H1 (cell line): ENCODE measurements around the gene CREB3L4.
A peak's percentile ranks its signal among the peaks of the same experiment; 100 is the strongest.

Experiments used
- HDAC2 ChIP-seq, 2 experiments: fragments of 300-600 bp in 1 of 2; sonication (generic) in 1 of 2; IDR thresholded peaks; 2 replicates each; pipeline ENCODE4 v1.6.1; 2011 to 2012; ENCODE audit warnings: low read depth in 2 of 2, low read length in 2 of 2, mild to moderate bottlenecking in 2 of 2, moderate library complexity in 2 of 2, borderline replicate concordance in 1 of 2, inconsistent platforms in 1 of 2
- JUND ChIP-seq: IDR thresholded peaks from 2 replicates; pipeline ENCODE4 v1.6.1; 2011; ENCODE audit warnings: mild to moderate bottlenecking, improper control_type of control experiment, low read length
- POLR2A ChIP-seq, 2 experiments: IDR thresholded peaks; 1 replicate in 1 of 2; 2 replicates in 1 of 2; pipeline ENCODE4 v1.6.1; 2011; ENCODE audit warnings: low read depth in 2 of 2, low read length in 2 of 2, mild to moderate bottlenecking in 2 of 2; ENCODE audit errors: control extremely low read depth in 1 of 2
- ZNF274 ChIP-seq: IDR thresholded peaks from 2 replicates; pipeline ENCODE4 v1.7.0; 2012; ENCODE audit warnings: low read length, borderline replicate concordance; ENCODE audit errors: extremely low read depth
- TF ChIP-seq, protein P1 (sequence below), 3 experiments: IDR thresholded peaks; 1 replicate in 2 of 3; 2 replicates in 1 of 3; pipeline versions ENCODE4 v1.5.1 to v1.6.1; 2011; ENCODE audit warnings: low read length in 3 of 3, mild to moderate bottlenecking in 3 of 3, inconsistent platforms in 2 of 3, low read depth in 1 of 3, moderate library complexity in 1 of 3; ENCODE audit not compliant: insufficient read depth in 1 of 3; ENCODE audit errors: control extremely low read depth in 1 of 3
- TF ChIP-seq, protein P2 (sequence below): IDR thresholded peaks from 2 replicates; pipeline ENCODE4 v1.6.1; 2012; ENCODE audit warnings: inconsistent platforms
- TF ChIP-seq, protein P3 (sequence below): IDR thresholded peaks from 2 replicates; pipeline ENCODE4 v1.6.1; 2011; ENCODE audit warnings: low read length, improper control_type of control experiment

DNA sequence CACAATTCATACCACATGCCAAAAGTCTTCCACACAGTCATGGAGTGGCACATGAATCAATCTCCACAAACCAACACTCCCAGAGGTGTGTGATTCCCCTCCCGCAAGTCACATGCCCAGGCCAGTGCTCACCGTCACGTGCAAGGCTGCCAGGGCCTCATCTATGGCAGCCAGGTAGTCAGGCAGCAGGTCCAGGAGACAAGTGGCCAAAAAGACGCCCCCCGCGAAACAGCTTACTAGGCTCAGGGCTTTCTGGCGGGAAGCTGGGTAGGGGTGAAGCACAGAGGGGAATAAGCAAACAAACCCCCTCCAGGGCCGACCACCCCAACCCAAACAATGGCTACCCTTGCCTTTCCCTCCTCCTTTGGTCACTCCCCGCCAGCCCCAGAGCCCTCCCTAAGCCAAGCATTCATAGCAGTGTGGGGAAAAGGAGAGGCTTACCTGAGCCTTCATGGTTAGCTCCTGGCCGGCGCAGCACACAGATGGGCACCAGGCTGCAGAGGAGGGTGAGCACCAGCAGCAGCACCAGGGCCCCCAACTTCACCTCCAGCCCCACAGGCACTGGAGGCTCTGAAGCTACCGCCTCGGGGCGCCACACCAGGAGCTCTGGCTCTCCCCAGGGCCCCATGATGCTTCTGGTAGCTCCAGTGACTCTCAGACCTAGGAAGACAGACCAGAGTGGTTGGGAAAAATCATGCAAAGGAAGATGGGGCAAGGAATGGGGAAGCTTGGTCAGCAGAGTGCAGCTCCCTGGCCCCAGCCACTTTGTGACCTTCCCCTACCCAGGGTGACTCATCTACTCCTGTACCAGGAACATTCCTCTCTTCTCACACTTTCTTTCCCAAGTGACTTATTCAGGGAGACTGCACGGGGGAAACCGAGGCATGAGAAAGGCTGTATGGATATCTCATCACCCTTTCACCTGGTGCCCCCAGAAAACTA, 5.3 kb upstream of the CREB3L4 start:
- TF ChIP-seq, protein P1, sequence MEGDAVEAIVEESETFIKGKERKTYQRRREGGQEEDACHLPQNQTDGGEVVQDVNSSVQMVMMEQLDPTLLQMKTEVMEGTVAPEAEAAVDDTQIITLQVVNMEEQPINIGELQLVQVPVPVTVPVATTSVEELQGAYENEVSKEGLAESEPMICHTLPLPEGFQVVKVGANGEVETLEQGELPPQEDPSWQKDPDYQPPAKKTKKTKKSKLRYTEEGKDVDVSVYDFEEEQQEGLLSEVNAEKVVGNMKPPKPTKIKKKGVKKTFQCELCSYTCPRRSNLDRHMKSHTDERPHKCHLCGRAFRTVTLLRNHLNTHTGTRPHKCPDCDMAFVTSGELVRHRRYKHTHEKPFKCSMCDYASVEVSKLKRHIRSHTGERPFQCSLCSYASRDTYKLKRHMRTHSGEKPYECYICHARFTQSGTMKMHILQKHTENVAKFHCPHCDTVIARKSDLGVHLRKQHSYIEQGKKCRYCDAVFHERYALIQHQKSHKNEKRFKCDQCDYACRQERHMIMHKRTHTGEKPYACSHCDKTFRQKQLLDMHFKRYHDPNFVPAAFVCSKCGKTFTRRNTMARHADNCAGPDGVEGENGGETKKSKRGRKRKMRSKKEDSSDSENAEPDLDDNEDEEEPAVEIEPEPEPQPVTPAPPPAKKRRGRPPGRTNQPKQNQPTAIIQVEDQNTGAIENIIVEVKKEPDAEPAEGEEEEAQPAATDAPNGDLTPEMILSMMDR (IDR thresholded peaks at IDR 0.05; ENCODE audit: control extremely low read depth in 1 of 3, insufficient read depth in 1 of 3, low read depth in 1 of 3, low read length in 3 of 3): no peak
- TF ChIP-seq HDAC2 (IDR thresholded peaks at IDR 0.05; ENCODE audit: borderline replicate concordance in 1 of 2, low read depth in 2 of 2, low read length in 2 of 2): no peak
- TF ChIP-seq ZNF274: no peak
- TF ChIP-seq, protein P2, sequence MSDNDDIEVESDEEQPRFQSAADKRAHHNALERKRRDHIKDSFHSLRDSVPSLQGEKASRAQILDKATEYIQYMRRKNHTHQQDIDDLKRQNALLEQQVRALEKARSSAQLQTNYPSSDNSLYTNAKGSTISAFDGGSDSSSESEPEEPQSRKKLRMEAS: peak; percentile 78
- TF ChIP-seq, protein P3, sequence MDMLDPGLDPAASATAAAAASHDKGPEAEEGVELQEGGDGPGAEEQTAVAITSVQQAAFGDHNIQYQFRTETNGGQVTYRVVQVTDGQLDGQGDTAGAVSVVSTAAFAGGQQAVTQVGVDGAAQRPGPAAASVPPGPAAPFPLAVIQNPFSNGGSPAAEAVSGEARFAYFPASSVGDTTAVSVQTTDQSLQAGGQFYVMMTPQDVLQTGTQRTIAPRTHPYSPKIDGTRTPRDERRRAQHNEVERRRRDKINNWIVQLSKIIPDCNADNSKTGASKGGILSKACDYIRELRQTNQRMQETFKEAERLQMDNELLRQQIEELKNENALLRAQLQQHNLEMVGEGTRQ: peak; percentile 81
- no peak for TF ChIP-seq POLR2A (IDR thresholded peaks at IDR 0.05; ENCODE audit: control extremely low read depth in 1 of 2, low read depth in 2 of 2, low read length in 2 of 2)
- no peak for TF ChIP-seq JUND
